Smooth muscle cell (in vitro differentiated cells): ENCODE measurements around the gene JAG1. TPM values are rescaled to one million over a fixed set of nuclear protein-coding genes. Genes with fewer than 3 reads are reported as not detected.

ENCODE experiments used
- DNase-seq: peaks from one replicate; lab custom pipeline; 2025; ENCODE audit not compliant: unreplicated experiment; lab: John Stamatoyannopoulos, UW
- H2AFZ ChIP-seq: fragments of 200-600 bp; sonication (generic); 2 replicates; pipeline ENCODE4 v1.6.0; 2016; ENCODE audit warnings: antibody characterized with exemption, low read depth, mild to moderate bottlenecking
- H3F3A ChIP-seq: fragments of 200-600 bp; sonication (generic); 2 replicates; pipeline ENCODE4 v1.6.0; 2017; ENCODE audit warnings: antibody characterized with exemption, low read depth
- H3K27ac ChIP-seq: fragments of 200-600 bp; sonication (generic); 2 replicates; pipeline ENCODE4 v1.5.1; 2016; ENCODE audit warnings: low read depth, mild to moderate bottlenecking
- H3K27me3 ChIP-seq: fragments of 200-600 bp; sonication (generic); 2 replicates; pipeline ENCODE4 v1.6.1; 2016; ENCODE audit warnings: low read depth, mild to moderate bottlenecking
- H3K36me3 ChIP-seq: fragments of 200-600 bp; sonication (generic); 2 replicates; pipeline ENCODE4 v1.5.1; 2016; ENCODE audit warnings: low read depth
- H3K4me1 ChIP-seq: fragments of 200-600 bp; sonication (generic); 2 replicates; pipeline ENCODE4 v1.5.1; 2016; ENCODE audit warnings: low read depth
- H3K4me2 ChIP-seq: fragments of 200-600 bp; sonication (generic); 2 replicates; pipeline ENCODE4 v1.6.0; 2016; ENCODE audit warnings: mild to moderate bottlenecking
- H3K4me3 ChIP-seq: fragments of 200-600 bp; sonication (generic); 2 replicates; pipeline ENCODE4 v1.5.1; 2016; ENCODE audit warnings: mild to moderate bottlenecking
- H3K79me2 ChIP-seq: fragments of 200-600 bp; sonication (generic); 2 replicates; pipeline ENCODE4 v1.6.0; 2016; ENCODE audit warnings: low read depth, mild to moderate bottlenecking
- H3K9ac ChIP-seq: fragments of 200-600 bp; sonication (generic); 2 replicates; pipeline ENCODE4 v1.6.0; 2016; ENCODE audit warnings: low read depth
- H3K9me3 ChIP-seq: fragments of 200-600 bp; sonication (generic); replicated peaks from 2 replicates; pipeline ENCODE4 v1.5.1; 2016; ENCODE audit warnings: low read depth
- H4K20me1 ChIP-seq: fragments of 200-600 bp; sonication (generic); 2 replicates; pipeline ENCODE4 v1.6.0; 2016; ENCODE audit warnings: low read depth
- CTCF ChIP-seq: fragments of 200-600 bp; sonication (generic); IDR thresholded peaks from 2 replicates; pipeline ENCODE4 v1.5.1; 2017; ENCODE audit warnings: borderline replicate concordance, mild to moderate bottlenecking, antibody characterized with exemption; ENCODE audit not compliant: insufficient read depth, poor library complexity, severe bottlenecking
- WGBS: methylation state at CpG from one replicate; pipeline ENCODE4 v1.1.7; 2016; ENCODE audit warnings: low lambda C conversion rate; 5-methylcytosine and 5-hydroxymethylcytosine counted together
- polyA plus RNA-seq: library from polyadenylated mRNA; unstranded; fragments of >200 nt; fragmentation: Nextera tagmentation; extraction: Ambion mirVana; gene quantifications from 2 replicates; pipeline ENCODE4 v1.2.1, GENCODE V29; 2016
- total RNA-seq: library from RNA; depleted of rRNA; stranded (reverse); fragments of >200 nt; gene quantifications from 2 replicates; pipeline ENCODE4 v1.2.3, GENCODE V29; 2014

The JAG1 gene
- total and polyA plus RNA-seq, 2 experiments from 2014 or later, result 45.0 to 126 TPM

- H3K4me2 ChIP-seq, result peak overlapping the region; percentile 16
- no peak overlapping the region for H2AFZ ChIP-seq
- no peaks in the 10 kb centered on the region for H3K79me2 ChIP-seq
- no peak for DNase-seq
- H3F3A ChIP-seq, result no peaks in the 10 kb centered on the region
- no peak for TF ChIP-seq CTCF
- H3K27ac ChIP-seq, result no peak overlapping the region
- no peaks in the 10 kb centered on the region for H3K9me3 ChIP-seq
- 12% methylated on average over 2 of the region's 2 CpGs for WGBS
- no peak overlapping the region for H3K4me3 ChIP-seq
- H3K9ac ChIP-seq, result no peak overlapping the region
- no peaks in the 10 kb centered on the region for H3K36me3 ChIP-seq
- H3K27me3 ChIP-seq, result no peaks in the 10 kb centered on the region
- no peaks in the 10 kb centered on the region for H4K20me1 ChIP-seq
- H3K4me1 ChIP-seq, result peaks cover 14% of the 10 kb centered on the region
Observed at GRCh38 chr20:10715035-10715434, 41.2 kb upstream of the JAG1 start.

- Histone ChIP-seq H3K9me3 (no peaks in the 10 kb centered on the region), H3K4me2 (peak overlapping the region; percentile 16), H4K20me1 (no peaks in the 10 kb centered on the region), H2AFZ (no peak overlapping the region), H3K9ac (no peak overlapping the region), H3K27ac (peak overlapping the region; percentile 6), H3K27me3 (no peaks in the 10 kb centered on the region), H3K36me3 (no peaks in the 10 kb centered on the region), H3K4me1 (peaks cover 12% of the 10 kb centered on the region), H3K4me3 (no peak overlapping the region), H3F3A (no peaks in the 10 kb centered on the region), H3K79me2 (no peaks in the 10 kb centered on the region)
- no peak for DNase-seq
- TF ChIP-seq CTCF, result no peak
Observed at GRCh38 chr20:10714236-10714975, 40.6 kb upstream of the JAG1 start.

GRCh38 chr20:10713161-10713560, 39.4 kb upstream of the JAG1 start:
- DNase-seq, result no peak
- H3K9me3 ChIP-seq, result no peaks in the 10 kb centered on the region
- no peak overlapping the region for H2AFZ ChIP-seq
- H3K36me3 ChIP-seq, result no peaks in the 10 kb centered on the region
- H3K4me1 ChIP-seq, result peaks cover 24% of the 10 kb centered on the region
- H3K27ac ChIP-seq, result no peak overlapping the region
- H3K9ac ChIP-seq, result no peak overlapping the region
- no peak for TF ChIP-seq CTCF
- no peaks in the 10 kb centered on the region for H4K20me1 ChIP-seq
- H3F3A ChIP-seq, result no peaks in the 10 kb centered on the region
- 64% methylated on average over 2 of the region's 2 CpGs for WGBS
- no peaks in the 10 kb centered on the region for H3K27me3 ChIP-seq
- no peak overlapping the region for H3K4me2 ChIP-seq
- no peaks in the 10 kb centered on the region for H3K79me2 ChIP-seq
- no peak overlapping the region for H3K4me3 ChIP-seq

GRCh38 chr20:10711903-10712451, 38.2 kb upstream of the JAG1 start:
- H3K9ac ChIP-seq, result no peak overlapping the region
- H3K9me3 ChIP-seq, result no peaks in the 10 kb centered on the region
- H3F3A ChIP-seq, result no peaks in the 10 kb centered on the region
- no peak overlapping the region for H3K27ac ChIP-seq
- H3K36me3 ChIP-seq, result no peaks in the 10 kb centered on the region
- H3K79me2 ChIP-seq, result no peaks in the 10 kb centered on the region
- H3K27me3 ChIP-seq, result no peaks in the 10 kb centered on the region
- no peak overlapping the region for H2AFZ ChIP-seq
- H3K4me2 ChIP-seq, result no peak overlapping the region
- DNase-seq, result no peak
- H3K4me3 ChIP-seq, result peak overlapping the region; percentile 34
- WGBS, result 80% methylated on average over 5 of the region's 5 CpGs
- no peaks in the 10 kb centered on the region for H4K20me1 ChIP-seq
- TF ChIP-seq CTCF, result no peak
- peaks cover 28% of the 10 kb centered on the region for H3K4me1 ChIP-seq
